MCF 10A (cell line): Measurements from ENCODE around the gene CACUL1. TPM values are rescaled to one million over a fixed set of nuclear protein-coding genes. Genes with fewer than 3 reads are reported as not detected.

Source experiments
- BruUV-seq: library from RNA; stranded (reverse); fragments of 400-500 nt; replicated peaks from 2 replicates; lab custom pipeline; 2021; lab: Mats Ljungman, UMichigan
- CTCF ChIA-PET: fragments of 300-600 bp; sonication (Branson Sonifier 250); formaldehyde crosslinking; extraction: SDS; loops from one replicate; lab custom pipeline; 2021; ENCODE audit warnings: antibody characterized with exemption, inconsistent platforms; lab: Yijun Ruan, JAX
- POLR2A ChIA-PET: fragments of 300-600, 350-650 bp; sonication (Branson Sonifier 250); formaldehyde crosslinking; extraction: SDS; loops from one replicate; lab custom pipeline; 2020; ENCODE audit warnings: antibody characterized with exemption, inconsistent platforms; lab: Yijun Ruan, JAX
- DNase-seq: peaks from one replicate; pipeline ENCODE4 v3.0.0-alpha.2; 2018; ENCODE audit not compliant: unreplicated experiment
- H3K27ac Mint-ChIP-seq: one replicate; pipeline ENCODE4 v1.8.0; 2022; ENCODE audit warnings: mild to moderate bottlenecking, low read depth, mixed read lengths; ENCODE audit not compliant: unreplicated experiment
- H3K27me3 Mint-ChIP-seq: one replicate; pipeline ENCODE4 v1.8.0; 2022; ENCODE audit warnings: mixed read lengths; ENCODE audit not compliant: insufficient read depth, unreplicated experiment
- H3K36me3 Mint-ChIP-seq: one replicate; pipeline ENCODE4 v1.8.0; 2022; ENCODE audit warnings: mild to moderate bottlenecking, moderate library complexity, mixed read lengths; ENCODE audit not compliant: insufficient read depth, unreplicated experiment
- H3K4me1 Mint-ChIP-seq: one replicate; pipeline ENCODE4 v1.8.0; 2022; ENCODE audit warnings: mixed read lengths; ENCODE audit not compliant: insufficient read depth, unreplicated experiment
- H3K4me3 Mint-ChIP-seq: one replicate; pipeline ENCODE4 v1.8.0; 2022; ENCODE audit warnings: mild to moderate bottlenecking, moderate library complexity, mixed read lengths; ENCODE audit not compliant: unreplicated experiment
- H3K9me3 Mint-ChIP-seq: one replicate; pipeline ENCODE4 v1.8.0; 2022; ENCODE audit warnings: mixed read lengths; ENCODE audit not compliant: unreplicated experiment
- CTCF ChIP-seq: fragments of 200-600 bp; IDR thresholded peaks from one replicate; pipeline ENCODE4 v1.8.0; 2022; ENCODE audit warnings: antibody characterized with exemption, mild to moderate bottlenecking; ENCODE audit not compliant: unreplicated experiment
- intact Hi-C: fragments of 100-400 bp; cut with micrococcal nuclease; formaldehyde crosslinking; loops from 2 replicates; pipeline ENCODE4 v1.14.1; 2022
- total RNA-seq: library from RNA; stranded (reverse); gene quantifications from 2 replicates; pipeline ENCODE4 v1.2.3, GENCODE V29; 2022

Gene CACUL1
- total RNA-seq, 1 experiment from 2014 or later: 45.9 TPM

DNA sequence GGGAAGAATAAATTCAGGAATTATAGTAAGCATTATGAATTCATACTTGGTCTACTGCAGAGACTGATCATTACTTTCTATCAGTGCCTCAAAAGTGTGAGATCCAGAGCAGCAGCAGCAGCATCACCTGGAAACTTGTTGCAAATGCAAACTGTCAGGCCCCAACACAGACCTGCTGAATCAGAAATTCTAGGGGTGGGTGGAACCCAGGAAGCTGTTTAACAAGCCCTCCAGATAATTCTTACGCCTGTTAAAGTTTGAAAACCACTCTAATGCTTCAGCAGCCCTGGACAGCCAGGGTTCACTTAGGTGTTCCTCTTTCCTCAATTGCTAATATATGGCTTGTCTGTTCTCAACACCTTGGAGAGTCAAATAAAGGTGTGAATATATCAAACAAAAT is 19.5 kb downstream of the CACUL1 start:
- H3K9me3 Mint-ChIP-seq: no peaks in the 10 kb centered on the region
- no peak overlapping the region for H3K27ac Mint-ChIP-seq
- ChIA-PET POLR2A (interaction anchor here (1.2 to 6.9 kb wide), 5 partner anchors 9 to 296 kb away, joined by 3 to 62 read pairs (median 4); partner anchors contain the start of gene CACUL1), CTCF (interaction anchor here (0.7 to 2.8 kb wide), 6 partner anchors 10 to 191 kb away, joined by 3 to 19 read pairs (median 6); partner anchors contain the start of gene CACUL1)
- DNase-seq: no peak
- intact Hi-C loops: no loop called here
- H3K36me3 Mint-ChIP-seq: no peaks in the 10 kb centered on the region
- H3K4me1 Mint-ChIP-seq: peaks cover 35% of the 10 kb centered on the region
- H3K4me3 Mint-ChIP-seq: no peak overlapping the region
- no peaks in the 10 kb centered on the region for H3K27me3 Mint-ChIP-seq
- BruUV-seq: no TSS peak
- TF ChIP-seq CTCF: no peak

DNA sequence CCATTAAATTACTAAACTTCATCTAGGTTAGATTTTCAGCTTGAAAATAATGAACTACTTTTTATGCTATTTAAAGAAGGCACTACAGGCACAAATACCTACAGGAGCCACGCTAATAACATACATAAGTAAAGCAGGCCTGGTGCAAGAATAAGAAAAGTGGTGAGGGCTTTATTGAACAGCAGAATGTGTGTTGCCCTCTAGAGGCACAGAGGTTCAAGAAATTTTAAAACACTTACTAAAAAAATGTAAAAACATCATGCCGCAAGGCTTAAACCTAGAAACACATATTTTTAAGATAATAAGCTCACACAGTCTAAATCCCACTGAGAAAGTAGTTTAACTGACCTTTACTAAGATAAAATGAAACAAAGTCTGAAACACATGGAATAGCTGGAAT is 20.3 kb downstream of the CACUL1 start:
- Mint-ChIP-seq H3K27me3 (no peaks in the 10 kb centered on the region), H3K27ac (no peak overlapping the region), H3K9me3 (no peaks in the 10 kb centered on the region), H3K4me1 (peaks cover 43% of the 10 kb centered on the region), H3K36me3 (no peaks in the 10 kb centered on the region), H3K4me3 (no peak overlapping the region)
- no TSS peak for BruUV-seq
- DNase-seq: no peak
- POLR2A ChIA-PET: interaction anchor here (0.7 to 6.9 kb wide), 4 partner anchors 10 to 134 kb away, joined by 3 to 62 read pairs (median 5); partner anchors contain the start of gene CACUL1
- TF ChIP-seq CTCF: peak; percentile 16
- CTCF ChIA-PET: interaction anchor here (0.6 to 2.8 kb wide), 17 partner anchors 9 to 1253 kb away, joined by 3 to 19 read pairs (median 3); partner anchors contain the start of gene CACUL1
- intact Hi-C loops: no loop called here

GRCh38 chr10:118732245-118733165 is 22.3 kb downstream of the CACUL1 start:
- Mint-ChIP-seq H3K36me3 (no peaks in the 10 kb centered on the region), H3K9me3 (no peaks in the 10 kb centered on the region), H3K27me3 (no peaks in the 10 kb centered on the region), H3K27ac (peak overlapping the region; percentile 5), H3K4me3 (no peak overlapping the region), H3K4me1 (peaks cover 38% of the 10 kb centered on the region)
- TF ChIP-seq CTCF: no peak
- intact Hi-C loops: no loop called here
- no TSS peak for BruUV-seq
- ChIA-PET POLR2A (interaction anchor here (0.5 to 6.9 kb wide), 6 partner anchors 8 to 138 kb away, joined by 3 to 62 read pairs (median 6); partner anchors contain the start of gene CACUL1), CTCF (interaction anchor here (0.9 to 2.5 kb wide), 5 partner anchors 14 to 297 kb away, joined by 3 to 9 read pairs (median 3); partner anchors contain the start of genes CACUL1 and NANOS1)
- DNase-seq: no peak
